Measurements from ENCODE around the gene SPRR4. TPM values are rescaled to one million over a fixed set of nuclear protein-coding genes. Genes with fewer than 3 reads are reported as not detected.

The SPRR4 gene
- total and polyA plus RNA-seq, 9 of the 15 experiments (the other 6 are each of a cell fraction or from before 2014, with no cell fraction given), result not detected

DNA sequence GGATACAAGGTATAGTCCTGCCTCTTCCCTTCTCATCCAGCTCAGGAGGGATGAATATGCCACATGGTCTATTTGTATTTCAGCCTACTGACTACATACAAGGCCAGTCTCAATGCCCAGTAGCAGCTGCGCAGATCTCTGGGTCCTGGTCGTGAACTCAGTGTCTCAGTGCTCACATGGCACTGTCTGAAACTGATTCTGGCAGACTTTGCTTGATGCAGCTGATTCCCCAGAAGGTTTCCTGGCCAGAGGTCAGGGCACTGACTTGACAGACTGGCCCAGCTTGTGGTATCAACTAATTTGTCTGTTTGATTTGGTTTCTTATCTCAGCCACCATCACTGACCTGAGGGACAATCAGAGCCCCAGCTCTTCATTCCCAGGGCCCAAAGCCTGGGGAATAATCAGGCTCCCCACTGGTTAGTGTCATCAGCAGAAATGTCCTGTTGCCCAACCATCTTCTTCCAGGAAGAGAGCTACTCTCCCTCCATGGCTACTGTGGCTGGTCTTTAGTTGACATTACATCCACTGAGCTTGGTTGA lies 7.5 kb upstream of the SPRR4 start:
- no peak for DNase-seq (ENCODE audit: extremely low read depth in 1 of 4, low spot score in 3 of 4)
- ChIA-PET CTCF (ENCODE audit: low intra/inter-chr PET ratio) (no interaction called here), POLR2A (no interaction called here)
- Histone ChIP-seq H3K27ac (ENCODE audit: extremely low read depth, low read depth, low read length) (no peak overlapping the region), H3K4me3 (no peak overlapping the region), H3K9me1 (ENCODE audit: control insufficient read depth, insufficient read depth, low read length) (no peaks in the 10 kb centered on the region), H3K4me2 (ENCODE audit: insufficient read depth, low read length) (no peak overlapping the region), H3K9ac (ENCODE audit: insufficient read depth in 1 of 2, low read depth in 2 of 2, low read length in 2 of 2) (no peak overlapping the region), H4K20me1 (replicated peaks; ENCODE audit: control insufficient read depth, insufficient read depth, low read length) (no peaks in the 10 kb centered on the region), H3K36me3 (ENCODE audit: control insufficient read depth, insufficient read depth, low read length) (no peaks in the 10 kb centered on the region), H2AFZ (ENCODE audit: low read depth, low read length) (no peak overlapping the region), H3K27me3 (ENCODE audit: control insufficient read depth in 2 of 2, insufficient read depth in 2 of 2, low read length in 2 of 2) (peaks cover 7 to 29% of the 10 kb centered on the region in 2 experiments; a peak in 4 of 5 replicates), H3K9me3 (replicated peaks; ENCODE audit: control insufficient read depth, insufficient read depth, low read depth, low read length) (no peaks in the 10 kb centered on the region), H3K4me1 (replicated peaks in 1 of 2; ENCODE audit: control insufficient read depth in 2 of 2, insufficient read depth in 2 of 2, low read length in 2 of 2) (no peaks in the 10 kb centered on the region), H3K79me2 (ENCODE audit: control insufficient read depth, insufficient read depth, low read length) (no peaks in the 10 kb centered on the region)
- ATAC-seq, result no peak
- intact Hi-C loops (cut with micrococcal nuclease), result loop anchor here (5.0 kb wide), 1 partner anchor 229 kb away; no protein-coding TSS in a partner anchor
- in situ Hi-C loops (cut with MboI), result loop anchor here (25.0 kb wide), 1 partner anchor 224 kb away; no protein-coding TSS in a partner anchor
- BruUV-seq (replicated peaks), result no TSS peak
- TF ChIP-seq ZNF707 (CRISPR knock-in tag; conservative IDR thresholded peaks at IDR 0.05) (no peak), HEY1 (CRISPR knock-in tag; IDR thresholded peaks at IDR 0.05; ENCODE audit: borderline replicate concordance) (no peak), PCBP2 (IDR thresholded peaks at IDR 0.05; ENCODE audit: low read depth, low read length, poor library complexity, severe bottlenecking) (no peak), ZNF3 (CRISPR knock-in tag; IDR thresholded peaks at IDR 0.05) (no peak), TCF7 (IDR thresholded peaks at IDR 0.05; ENCODE audit: borderline replicate concordance) (no peak), TSC22D4 (tag; IDR thresholded peaks at IDR 0.05) (no peak), SRSF1 (IDR thresholded peaks at IDR 0.05; ENCODE audit: low read depth, low read length) (no peak), HDGF (IDR thresholded peaks at IDR 0.05) (no peak), ZKSCAN8 (CRISPR knock-in tag; IDR thresholded peaks at IDR 0.05) (no peak), MTF1 (CRISPR knock-in tag; IDR thresholded peaks at IDR 0.05; ENCODE audit: borderline replicate concordance) (no peak), HDAC3 (IDR thresholded peaks at IDR 0.05; ENCODE audit: borderline replicate concordance, partially characterized antibody) (no peak), PHB2 (IDR thresholded peaks at IDR 0.05; ENCODE audit: low read depth) (no peak), HIVEP1 (CRISPR knock-in tag; IDR thresholded peaks at IDR 0.05) (no peak), ZFP36 (IDR thresholded peaks at IDR 0.05; ENCODE audit: low read depth, low read length, partially characterized antibody) (no peak), PHF8 (IDR thresholded peaks at IDR 0.05; ENCODE audit: borderline replicate concordance, low read length) (no peak), NBN (IDR thresholded peaks at IDR 0.05; ENCODE audit: low read depth) (no peak), MCM5 (IDR thresholded peaks at IDR 0.05; ENCODE audit: low read depth) (no peak)
- TF ChIP-seq, protein P1, sequence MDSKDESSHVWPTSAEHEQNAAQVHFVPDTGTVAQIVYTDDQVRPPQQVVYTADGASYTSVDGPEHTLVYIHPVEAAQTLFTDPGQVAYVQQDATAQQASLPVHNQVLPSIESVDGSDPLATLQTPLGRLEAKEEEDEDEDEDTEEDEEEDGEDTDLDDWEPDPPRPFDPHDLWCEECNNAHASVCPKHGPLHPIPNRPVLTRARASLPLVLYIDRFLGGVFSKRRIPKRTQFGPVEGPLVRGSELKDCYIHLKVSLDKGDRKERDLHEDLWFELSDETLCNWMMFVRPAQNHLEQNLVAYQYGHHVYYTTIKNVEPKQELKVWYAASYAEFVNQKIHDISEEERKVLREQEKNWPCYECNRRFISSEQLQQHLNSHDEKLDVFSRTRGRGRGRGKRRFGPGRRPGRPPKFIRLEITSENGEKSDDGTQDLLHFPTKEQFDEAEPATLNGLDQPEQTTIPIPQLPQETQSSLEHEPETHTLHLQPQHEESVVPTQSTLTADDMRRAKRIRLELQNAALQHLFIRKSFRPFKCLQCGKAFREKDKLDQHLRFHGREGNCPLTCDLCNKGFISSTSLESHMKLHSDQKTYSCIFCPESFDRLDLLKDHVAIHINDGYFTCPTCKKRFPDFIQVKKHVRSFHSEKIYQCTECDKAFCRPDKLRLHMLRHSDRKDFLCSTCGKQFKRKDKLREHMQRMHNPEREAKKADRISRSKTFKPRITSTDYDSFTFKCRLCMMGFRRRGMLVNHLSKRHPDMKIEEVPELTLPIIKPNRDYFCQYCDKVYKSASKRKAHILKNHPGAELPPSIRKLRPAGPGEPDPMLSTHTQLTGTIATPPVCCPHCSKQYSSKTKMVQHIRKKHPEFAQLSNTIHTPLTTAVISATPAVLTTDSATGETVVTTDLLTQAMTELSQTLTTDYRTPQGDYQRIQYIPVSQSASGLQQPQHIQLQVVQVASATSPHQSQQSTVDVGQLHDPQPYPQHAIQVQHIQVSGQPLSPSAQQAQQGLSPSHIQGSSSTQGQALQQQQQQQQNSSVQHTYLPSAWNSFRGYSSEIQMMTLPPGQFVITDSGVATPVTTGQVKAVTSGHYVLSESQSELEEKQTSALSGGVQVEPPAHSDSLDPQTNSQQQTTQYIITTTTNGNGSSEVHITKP (IDR thresholded peaks at IDR 0.05; ENCODE audit: partially characterized antibody), result no peak
- no peak for FAIRE-seq
- 5% methylated on average over 2 of the region's 2 CpGs for WGBS (ENCODE audit: insufficient coverage, low coverage, missing lambda C conversion rate)
